ENCODE measurements around the gene ZNF699.
A peak's percentile ranks its signal among the peaks of the same experiment; 100 is the strongest.

Gene ZNF699

GRCh38 chr19:9309139-9309973 lies at the start of gene ZNF699:
Gene ZNF699, minus strand, starts transcription at chr19:9309838. Its CDS starts 4,719 bp downstream, at chr19:9305119.
- H3K4me3 ChIP-seq (ENCODE audit: low read depth in 1 of 2, low read length in 2 of 2) = peak within 1 kb of the TSS; percentile 76 to 99
- H3K36me3 ChIP-seq (ENCODE audit: insufficient read depth, low read length) = peaks cover 7% of the 10 kb centered on the region
- H3K9ac ChIP-seq (ENCODE audit: low read length) = peak within 1 kb of the TSS; percentile 82
- no peaks in the 10 kb centered on the region for H3K27me3 ChIP-seq (ENCODE audit: control insufficient read depth in 1 of 2, insufficient read depth in 2 of 2, low read length in 2 of 2)
- H3K27ac ChIP-seq (ENCODE audit: low read depth, low read length) = peak within 1 kb of the TSS; percentile 83
- peaks cover 6% of the 10 kb centered on the region for H3K4me1 ChIP-seq (ENCODE audit: insufficient read depth, low read length)
- no peaks in the 10 kb centered on the region for H3K9me3 ChIP-seq (ENCODE audit: low read length)

DNA sequence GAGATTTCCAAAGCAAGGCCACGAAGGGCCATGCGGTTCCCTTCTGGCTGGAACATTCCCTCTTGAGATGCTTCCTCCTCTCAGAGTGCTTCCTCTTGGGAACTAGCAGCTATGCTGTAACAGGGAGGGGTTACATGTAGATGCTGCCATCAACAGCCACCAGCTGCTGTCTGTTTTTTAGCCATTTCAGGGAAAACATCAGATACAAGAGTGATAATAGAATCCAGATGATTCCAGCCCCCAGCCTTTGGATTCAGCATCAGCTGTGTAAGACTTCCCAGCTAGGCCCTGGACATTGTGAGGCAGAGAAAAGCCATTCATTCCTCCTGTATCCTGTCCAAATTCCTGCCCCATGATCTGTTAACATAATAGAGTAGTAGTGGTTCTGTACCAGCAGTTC lies 45.0 kb upstream of the ZNF699 start:
- Histone ChIP-seq H3K9me3 (ENCODE audit: low read length) (peaks cover 33% of the 10 kb centered on the region), H3K27me3 (ENCODE audit: control insufficient read depth in 1 of 2, insufficient read depth in 2 of 2, low read length in 2 of 2) (no peaks in the 10 kb centered on the region), H3K4me1 (ENCODE audit: insufficient read depth, low read length) (no peaks in the 10 kb centered on the region), H3K9ac (ENCODE audit: low read length) (no peak overlapping the region), H3K36me3 (ENCODE audit: insufficient read depth, low read length) (peaks cover 17% of the 10 kb centered on the region), H3K27ac (ENCODE audit: low read depth, low read length) (no peak overlapping the region), H3K4me3 (ENCODE audit: low read depth in 1 of 2, low read length in 2 of 2) (no peak overlapping the region)

GRCh38 chr19:9353011-9353410 lies 43.4 kb upstream of the ZNF699 start:
- Histone ChIP-seq H3K9me3 (ENCODE audit: low read length) (peaks cover 27% of the 10 kb centered on the region), H3K36me3 (ENCODE audit: insufficient read depth, low read length) (peaks cover 10% of the 10 kb centered on the region), H3K27me3 (ENCODE audit: control insufficient read depth in 1 of 2, insufficient read depth in 2 of 2, low read length in 2 of 2) (no peaks in the 10 kb centered on the region), H3K27ac (ENCODE audit: low read depth, low read length) (no peak overlapping the region), H3K4me1 (ENCODE audit: insufficient read depth, low read length) (no peaks in the 10 kb centered on the region), H3K9ac (ENCODE audit: low read length) (no peak overlapping the region), H3K4me3 (ENCODE audit: low read depth in 1 of 2, low read length in 2 of 2) (no peak overlapping the region)

DNA sequence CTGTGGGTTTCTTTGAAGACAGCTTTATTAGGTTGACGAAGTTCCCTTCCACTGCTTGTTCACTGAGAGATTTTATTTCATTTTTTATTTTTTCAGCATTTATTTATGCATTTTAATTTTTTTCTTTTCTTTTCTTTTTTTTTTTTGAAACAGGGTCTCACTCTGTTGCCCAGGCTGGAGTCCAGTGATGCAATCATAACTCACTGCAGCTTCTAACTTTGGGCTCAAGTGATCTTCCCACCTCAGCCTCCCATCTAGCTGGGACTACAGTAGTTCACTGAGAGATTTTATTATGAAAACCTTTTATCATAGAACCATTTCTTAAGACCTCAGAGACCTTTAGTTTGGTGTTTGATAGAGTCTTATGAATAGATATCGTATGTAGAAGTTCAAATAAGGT lies 42.9 kb upstream of the ZNF699 start:
- no peaks in the 10 kb centered on the region for H3K4me1 ChIP-seq (ENCODE audit: insufficient read depth, low read length)
- H3K27ac ChIP-seq (ENCODE audit: low read depth, low read length) = no peak overlapping the region
- no peak overlapping the region for H3K4me3 ChIP-seq (ENCODE audit: low read depth in 1 of 2, low read length in 2 of 2)
- H3K9ac ChIP-seq (ENCODE audit: low read length) = no peak overlapping the region
- no peaks in the 10 kb centered on the region for H3K27me3 ChIP-seq (ENCODE audit: control insufficient read depth in 1 of 2, insufficient read depth in 2 of 2, low read length in 2 of 2)
- peaks cover 26% of the 10 kb centered on the region for H3K9me3 ChIP-seq (ENCODE audit: low read length)
- peaks cover 7% of the 10 kb centered on the region for H3K36me3 ChIP-seq (ENCODE audit: insufficient read depth, low read length)

DNA sequence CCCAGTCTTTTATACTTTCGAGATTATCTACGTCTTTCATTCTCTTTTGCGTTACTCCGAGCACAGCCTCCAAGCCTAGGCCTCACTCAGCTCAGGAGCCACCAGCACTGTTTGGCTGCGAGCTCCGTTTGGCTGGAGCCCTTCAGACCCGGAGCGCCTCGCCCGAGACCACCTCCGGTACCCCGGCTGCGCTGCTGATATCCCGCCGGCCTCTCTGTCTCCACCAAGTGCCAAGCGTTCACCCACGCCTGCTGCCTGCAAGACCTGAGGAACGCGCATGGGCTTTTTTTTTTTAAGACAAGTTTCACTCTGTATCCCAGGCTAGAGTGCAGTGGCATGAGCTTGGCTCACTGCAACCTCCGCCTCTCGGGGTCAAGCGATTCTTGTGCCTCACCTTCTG lies 39.0 kb upstream of the ZNF699 start:
- H3K27ac ChIP-seq (ENCODE audit: low read depth, low read length) = no peak overlapping the region
- H3K27me3 ChIP-seq (ENCODE audit: control insufficient read depth in 1 of 2, insufficient read depth in 2 of 2, low read length in 2 of 2) = no peaks in the 10 kb centered on the region
- peaks cover 52% of the 10 kb centered on the region for H3K9me3 ChIP-seq (ENCODE audit: low read length)
- H3K36me3 ChIP-seq (ENCODE audit: insufficient read depth, low read length) = peaks cover 10% of the 10 kb centered on the region
- no peak overlapping the region for H3K4me3 ChIP-seq (ENCODE audit: low read depth in 1 of 2, low read length in 2 of 2)
- H3K4me1 ChIP-seq (ENCODE audit: insufficient read depth, low read length) = no peaks in the 10 kb centered on the region
- no peak overlapping the region for H3K9ac ChIP-seq (ENCODE audit: low read length)

GRCh38 chr19:9348253-9348652 lies 38.6 kb upstream of the ZNF699 start:
- peaks cover 14% of the 10 kb centered on the region for H3K36me3 ChIP-seq (ENCODE audit: insufficient read depth, low read length)
- no peak overlapping the region for H3K9ac ChIP-seq (ENCODE audit: low read length)
- H3K27me3 ChIP-seq (ENCODE audit: control insufficient read depth in 1 of 2, insufficient read depth in 2 of 2, low read length in 2 of 2) = no peaks in the 10 kb centered on the region

GRCh38 chr19:9345005-9345404 lies 35.4 kb upstream of the ZNF699 start:
- no peaks in the 10 kb centered on the region for H3K27me3 ChIP-seq (ENCODE audit: control insufficient read depth in 1 of 2, insufficient read depth in 2 of 2, low read length in 2 of 2)
- peaks cover 74% of the 10 kb centered on the region for H3K9me3 ChIP-seq (ENCODE audit: low read length)
- no peaks in the 10 kb centered on the region for H3K4me1 ChIP-seq (ENCODE audit: insufficient read depth, low read length)
- no peak overlapping the region for H3K9ac ChIP-seq (ENCODE audit: low read length)
- H3K36me3 ChIP-seq (ENCODE audit: insufficient read depth, low read length) = peaks cover 37% of the 10 kb centered on the region
- no peak overlapping the region for H3K27ac ChIP-seq (ENCODE audit: low read depth, low read length)
- H3K4me3 ChIP-seq (ENCODE audit: low read depth in 1 of 2, low read length in 2 of 2) = no peak overlapping the region

More at GRCh38 chr19:9348253-9348652, 38.6 kb upstream of the ZNF699 start:
- Histone ChIP-seq H3K4me3 (ENCODE audit: low read depth in 1 of 2, low read length in 2 of 2) (no peak overlapping the region), H3K4me1 (ENCODE audit: insufficient read depth, low read length) (no peaks in the 10 kb centered on the region), H3K9me3 (ENCODE audit: low read length) (peaks cover 57% of the 10 kb centered on the region), H3K27ac (ENCODE audit: low read depth, low read length) (no peak overlapping the region)

GRCh38 chr19:9342610-9343304 lies 33.1 kb upstream of the ZNF699 start:
- H3K36me3 ChIP-seq (ENCODE audit: insufficient read depth, low read length) = peaks cover 47% of the 10 kb centered on the region
- H3K4me1 ChIP-seq (ENCODE audit: insufficient read depth, low read length) = no peaks in the 10 kb centered on the region
- no peaks in the 10 kb centered on the region for H3K27me3 ChIP-seq (ENCODE audit: control insufficient read depth in 1 of 2, insufficient read depth in 2 of 2, low read length in 2 of 2)
- peaks cover 81% of the 10 kb centered on the region for H3K9me3 ChIP-seq (ENCODE audit: low read length)
- H3K4me3 ChIP-seq (ENCODE audit: low read depth in 1 of 2, low read length in 2 of 2) = peak overlapping the region in 1 of 2 donors; percentile 35
- no peak overlapping the region for H3K27ac ChIP-seq (ENCODE audit: low read depth, low read length)
- no peak overlapping the region for H3K9ac ChIP-seq (ENCODE audit: low read length)

- H3K9me3 ChIP-seq (ENCODE audit: low read length) = peaks cover 49% of the 10 kb centered on the region
- H3K9ac ChIP-seq (ENCODE audit: low read length) = no peak overlapping the region
- peaks cover 3% of the 10 kb centered on the region for H3K4me1 ChIP-seq (ENCODE audit: insufficient read depth, low read length)
- no peak overlapping the region for H3K4me3 ChIP-seq (ENCODE audit: low read depth in 1 of 2, low read length in 2 of 2)
- H3K27ac ChIP-seq (ENCODE audit: low read depth, low read length) = no peak overlapping the region
- H3K27me3 ChIP-seq (ENCODE audit: control insufficient read depth in 1 of 2, insufficient read depth in 2 of 2, low read length in 2 of 2) = no peaks in the 10 kb centered on the region
- H3K36me3 ChIP-seq (ENCODE audit: insufficient read depth, low read length) = peaks cover 34% of the 10 kb centered on the region
These were observed 20.4 kb upstream of the ZNF699 start for GRCh38 chr19:9329999-9330398.

GRCh38 chr19:9324584-9324962 lies 14.9 kb upstream of the ZNF699 start:
- no peaks in the 10 kb centered on the region for H3K27me3 ChIP-seq (ENCODE audit: control insufficient read depth in 1 of 2, insufficient read depth in 2 of 2, low read length in 2 of 2)

DNA sequence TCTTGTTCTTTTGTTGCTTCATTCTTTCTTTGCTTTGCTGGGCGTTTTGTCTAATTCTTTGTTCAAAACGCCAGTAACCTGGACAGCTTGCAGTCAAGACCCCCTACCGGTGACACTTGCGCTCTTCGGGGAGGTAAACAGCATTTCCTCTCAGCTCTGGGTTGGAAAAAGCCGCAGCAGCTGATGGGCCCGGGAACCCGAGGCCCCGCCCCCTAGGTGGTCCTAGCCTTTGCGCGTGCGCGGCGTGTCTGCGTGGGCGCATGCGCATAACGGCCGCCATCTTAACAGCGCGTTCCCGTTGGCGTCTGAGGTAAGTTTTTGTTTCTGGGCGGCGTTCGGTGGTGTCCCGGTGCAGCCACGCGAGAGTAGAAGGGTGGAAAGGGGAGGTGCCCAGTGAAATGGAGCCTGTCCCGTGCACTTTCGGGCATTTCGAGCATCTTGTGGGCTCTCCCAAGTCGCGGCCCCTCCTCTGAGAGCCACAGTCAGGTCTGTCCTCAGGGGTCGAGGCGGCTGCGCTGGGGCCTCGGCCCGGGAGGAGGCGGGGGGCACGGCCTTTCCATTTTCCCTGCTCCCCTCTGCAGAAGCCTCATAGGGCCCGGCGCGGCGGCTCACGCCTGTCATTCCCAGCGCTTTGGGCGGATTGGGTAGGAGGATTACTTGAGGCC lies 14.4 kb upstream of the ZNF699 start, which contains the start of gene ZNF559:
Gene ZNF559 (plus strand): TSS at position 261 of the 665 bp plus-strand sequence. CDS start 14,371 bp downstream, outside the sequence.
- Histone ChIP-seq H3K36me3 (ENCODE audit: insufficient read depth, low read length) (no peaks in the 10 kb centered on the region), H3K4me1 (ENCODE audit: insufficient read depth, low read length) (peaks cover 9% of the 10 kb centered on the region), H3K9ac (ENCODE audit: low read length) (peak within 1 kb of the TSS; percentile 73), H3K27ac (ENCODE audit: low read depth, low read length) (peak within 1 kb of the TSS; percentile 84), H3K27me3 (ENCODE audit: control insufficient read depth in 1 of 2, insufficient read depth in 2 of 2, low read length in 2 of 2) (no peaks in the 10 kb centered on the region), H3K9me3 (ENCODE audit: low read length) (peaks cover 4% of the 10 kb centered on the region), H3K4me3 (ENCODE audit: low read depth in 1 of 2, low read length in 2 of 2) (peak within 1 kb of the TSS; percentile 61 to 83)

More at GRCh38 chr19:9324584-9324962, 14.9 kb upstream of the ZNF699 start:
- peak overlapping the region; percentile 73 for H3K9ac ChIP-seq (ENCODE audit: low read length)
- peaks cover 9% of the 10 kb centered on the region for H3K4me1 ChIP-seq (ENCODE audit: insufficient read depth, low read length)
- H3K9me3 ChIP-seq (ENCODE audit: low read length) = peaks cover 9% of the 10 kb centered on the region
- peak overlapping the region; percentile 61 to 83 for H3K4me3 ChIP-seq (ENCODE audit: low read depth in 1 of 2, low read length in 2 of 2)
- peak overlapping the region; percentile 84 for H3K27ac ChIP-seq (ENCODE audit: low read depth, low read length)
- H3K36me3 ChIP-seq (ENCODE audit: insufficient read depth, low read length) = no peaks in the 10 kb centered on the region
